Measurements from ENCODE around the gene SLC45A1. TPM values are rescaled to one million over a fixed set of nuclear protein-coding genes. Genes with fewer than 3 reads are reported as not detected.

SLC45A1 gene
- total and polyA plus RNA-seq, 2 of the 4 experiments (the other 2 are of a cell fraction), result 0.72 to 3.9 TPM

- H3K56ac ChIP-seq (ENCODE audit: extremely low read depth, insufficient read depth, low read length), result no peak overlapping the region
- peaks cover 12% of the 10 kb centered on the region for H3K36me3 ChIP-seq (ENCODE audit: control insufficient read depth, insufficient read depth, low read length)
- TF ChIP-seq RCOR1 (IDR thresholded peaks at IDR 0.05; ENCODE audit: insufficient replicate concordance, low read length) (no peak), RFX5 (IDR thresholded peaks at IDR 0.05; ENCODE audit: low read depth, low read length) (no peak), NFE2L2 (IDR thresholded peaks at IDR 0.05; ENCODE audit: low read depth, low read length) (no peak), BHLHE40 (IDR thresholded peaks at IDR 0.05; ENCODE audit: low read depth, low read length) (no peak), SMC3 (IDR thresholded peaks at IDR 0.05; ENCODE audit: low read depth, low read length) (no peak), MXI1 (IDR thresholded peaks at IDR 0.05; ENCODE audit: borderline replicate concordance, low read depth, low read length) (no peak), RAD21 (IDR thresholded peaks at IDR 0.05; ENCODE audit: low read length) (no peak)
- H2BK15ac ChIP-seq (ENCODE audit: low read depth, low read length), result no peak overlapping the region
- H4K8ac ChIP-seq (ENCODE audit: low read depth in 2 of 2, low read length in 2 of 2), result no peak overlapping the region
- H3K14ac ChIP-seq (replicated peaks; ENCODE audit: low read depth, low read length), result no peak overlapping the region
- 65% methylated on average over 6 of the region's 12 CpGs; no CpG with 5 or more reads in 1 of the 2 experiments for WGBS, 2 experiments (ENCODE audit: extremely low coverage in 2 of 2, insufficient read length in 1 of 2)
- H2BK120ac ChIP-seq (ENCODE audit: low read depth, low read length), result no peak overlapping the region
- dilution Hi-C loops (cut with HindIII; ENCODE audit: low sequenced_read_pairs, unreplicated experiment) (no loop called here), in situ Hi-C loops (cut with MboI; ENCODE audit: low sequenced_read_pairs) (no loop called here), intact Hi-C loops (cut with micrococcal nuclease) (no loop called here)
- H3K4ac ChIP-seq (ENCODE audit: low read depth, low read length), result no peak overlapping the region
- H3K18ac ChIP-seq (ENCODE audit: low read depth, low read length), result no peak overlapping the region
- ChIA-PET POLR2A (ENCODE audit: unreplicated experiment) (no interaction called here), CTCF (no interaction called here)
- no peaks in the 10 kb centered on the region for H3K9me3 ChIP-seq (ENCODE audit: control insufficient read depth, insufficient read depth, low read length)
- H2BK20ac ChIP-seq (ENCODE audit: low read depth, low read length), result no peak overlapping the region
- no peak overlapping the region for H3K9ac ChIP-seq (ENCODE audit: low read depth, low read length)
- no TSS peak for BruUV-seq (replicated peaks)
- H4K20me1 ChIP-seq (ENCODE audit: insufficient read depth, low read length), result no peaks in the 10 kb centered on the region
- H2AFZ ChIP-seq (replicated peaks; ENCODE audit: low read length, poor library complexity), result peak overlapping the region; percentile 14
- no peak overlapping the region for H2BK5ac ChIP-seq (ENCODE audit: low read depth, low read length, poor library complexity, severe bottlenecking)
- no peak overlapping the region for H4K5ac ChIP-seq (ENCODE audit: low read depth, low read length)
- no peaks in the 10 kb centered on the region for H3K4me1 ChIP-seq (ENCODE audit: control insufficient read depth, insufficient read depth, low read length)
- no peaks in the 10 kb centered on the region for H3K27me3 ChIP-seq (ENCODE audit: control insufficient read depth, insufficient read depth, low read length)
- H3K4me3 ChIP-seq (ENCODE audit: insufficient read depth, low read depth, low read length), result no peak overlapping the region
- H2AK9ac ChIP-seq (replicated peaks; ENCODE audit: low read depth, low read length, poor library complexity), result no peak overlapping the region
- H2AK5ac ChIP-seq (ENCODE audit: low read depth, low read length), result peak overlapping the region; percentile 43; the same call in 1 of the 2 replicates
- no peak for ATAC-seq (ENCODE audit: low read depth)
- no peak overlapping the region for H3K4me2 ChIP-seq (ENCODE audit: low read depth, low read length)
- H3K23ac ChIP-seq (ENCODE audit: low read depth, low read length), result no peak overlapping the region
- no peak overlapping the region for H3K27ac ChIP-seq (ENCODE audit: insufficient read depth, low read length)
- no peak overlapping the region for H4K91ac ChIP-seq (ENCODE audit: insufficient read depth, low read depth, low read length)
- no peak for DNase-seq
- peaks cover 2% of the 10 kb centered on the region; the same call in 1 of the 2 replicates for H3K9me1 ChIP-seq (ENCODE audit: insufficient read depth, low read length)
- H3K79me1 ChIP-seq (ENCODE audit: low read depth in 1 of 2, low read length in 2 of 2), result no peaks in the 10 kb centered on the region
Observed at GRCh38 chr1:8329439-8329838, 11.5 kb downstream of the SLC45A1 start.

All from IMR-90 (cell line).